Measurements from ENCODE around the gene SFT2D1. TPM values are rescaled to one million over a fixed set of nuclear protein-coding genes. Genes with fewer than 3 reads are reported as not detected.
"Not testable (repeated sequence)": the region's sequence is repeated elsewhere in the genome, so short reads cannot be mapped to it uniquely, and the experiment has no call there.

SFT2D1 gene
- polyA plus RNA-seq, 1 donor, result 80.7 TPM

DNA sequence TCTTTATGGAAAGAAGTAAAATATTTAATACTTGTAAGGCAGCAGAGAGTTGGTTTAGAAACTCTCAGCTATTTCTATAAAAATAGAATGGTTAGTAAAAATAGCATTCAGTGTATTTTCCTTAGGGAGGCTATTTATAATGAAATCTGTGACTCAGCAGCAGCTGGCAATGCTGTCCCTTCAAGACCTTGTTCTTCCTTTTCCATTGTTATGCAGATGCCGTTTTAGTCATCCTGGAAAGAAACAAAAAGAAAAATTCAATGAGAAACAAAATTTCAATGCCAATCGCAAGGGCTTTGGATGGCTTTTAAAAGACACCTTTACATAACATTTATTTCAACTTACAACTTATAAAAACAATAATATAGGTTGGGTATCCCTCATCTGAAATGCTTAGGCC, 22.9 kb upstream of the SFT2D1 start:
- H3K9me3 ChIP-seq (ENCODE audit: control insufficient read depth, low read depth, low read length), result no peaks in the 10 kb centered on the region
- 50% methylated on average over 1 of the region's 2 CpGs for WGBS (ENCODE audit: insufficient coverage, low lambda C conversion rate)
- no peak overlapping the region for H3K4me3 ChIP-seq (ENCODE audit: low read length)
- H3K36me3 ChIP-seq (ENCODE audit: control insufficient read depth, insufficient read depth, low read length), result peaks cover 20% of the 10 kb centered on the region
- H3K27me3 ChIP-seq (ENCODE audit: control insufficient read depth, insufficient read depth, low read length), result no peaks in the 10 kb centered on the region
- no peaks in the 10 kb centered on the region for H3K4me1 ChIP-seq (ENCODE audit: control insufficient read depth, insufficient read depth, low read length)
- H3K27ac ChIP-seq (ENCODE audit: low read length), result no peak overlapping the region
- DNase-seq, result no peak

DNA sequence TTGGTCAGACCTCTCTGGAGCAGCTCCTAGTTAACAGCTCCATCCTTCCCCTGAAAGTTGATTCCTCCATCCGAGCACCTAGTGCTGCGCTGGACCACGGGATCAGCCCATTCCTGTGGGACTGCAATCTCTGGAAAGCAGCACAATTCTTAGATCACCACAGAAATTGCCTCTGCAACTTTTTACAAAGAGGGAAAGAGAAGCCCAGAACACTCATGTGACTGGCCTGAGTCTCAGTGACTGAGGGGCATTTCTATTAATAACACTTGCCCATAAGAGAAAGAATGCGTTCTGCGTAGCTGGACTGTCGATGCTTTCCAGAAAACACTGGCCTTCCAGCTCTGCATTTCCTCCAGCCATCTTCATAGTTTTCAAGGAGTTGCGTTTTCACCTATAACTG, 22.1 kb upstream of the SFT2D1 start:
- H3K27ac ChIP-seq (ENCODE audit: low read length), result no peak overlapping the region
- no peak overlapping the region for H3K4me3 ChIP-seq (ENCODE audit: low read length)
- no peak for DNase-seq
- H3K27me3 ChIP-seq (ENCODE audit: control insufficient read depth, insufficient read depth, low read length), result no peaks in the 10 kb centered on the region
- no peaks in the 10 kb centered on the region for H3K4me1 ChIP-seq (ENCODE audit: control insufficient read depth, insufficient read depth, low read length)
- WGBS (ENCODE audit: insufficient coverage, low lambda C conversion rate), result 100% methylated on average over 1 of the region's 7 CpGs
- H3K36me3 ChIP-seq (ENCODE audit: control insufficient read depth, insufficient read depth, low read length), result peaks cover 18% of the 10 kb centered on the region
- H3K9me3 ChIP-seq (ENCODE audit: control insufficient read depth, low read depth, low read length), result no peaks in the 10 kb centered on the region

DNA sequence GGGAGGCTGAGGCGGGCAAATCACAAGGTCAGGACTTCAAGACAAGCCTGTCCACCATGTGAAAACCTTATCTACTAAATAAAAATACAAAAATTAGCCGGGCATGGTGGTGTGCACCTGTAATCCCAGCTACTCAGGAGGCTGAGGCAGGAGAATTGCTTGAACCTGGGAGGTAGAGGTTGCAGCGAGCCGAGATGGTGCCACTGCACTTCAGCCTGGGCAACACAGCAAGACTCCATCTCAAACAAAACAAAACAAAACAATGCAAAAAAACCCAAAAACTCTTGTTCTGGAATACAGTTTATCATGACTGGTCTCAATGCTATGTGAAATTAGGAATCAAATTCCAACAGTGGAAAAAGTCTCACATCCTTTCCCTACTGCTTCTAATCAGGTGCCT, 20.1 kb upstream of the SFT2D1 start:
- no CpG with 5 or more reads among the region's 4 CpGs for WGBS (ENCODE audit: insufficient coverage, low lambda C conversion rate)
- not testable (repeated sequence) for H3K27ac ChIP-seq (ENCODE audit: low read length); H3K4me1 ChIP-seq (ENCODE audit: control insufficient read depth, insufficient read depth, low read length); H3K4me3 ChIP-seq (ENCODE audit: low read length); H3K27me3 ChIP-seq (ENCODE audit: control insufficient read depth, insufficient read depth, low read length); DNase-seq; H3K9me3 ChIP-seq (ENCODE audit: control insufficient read depth, low read depth, low read length)
- peaks cover 18% of the 10 kb centered on the region for H3K36me3 ChIP-seq (ENCODE audit: control insufficient read depth, insufficient read depth, low read length)

DNA sequence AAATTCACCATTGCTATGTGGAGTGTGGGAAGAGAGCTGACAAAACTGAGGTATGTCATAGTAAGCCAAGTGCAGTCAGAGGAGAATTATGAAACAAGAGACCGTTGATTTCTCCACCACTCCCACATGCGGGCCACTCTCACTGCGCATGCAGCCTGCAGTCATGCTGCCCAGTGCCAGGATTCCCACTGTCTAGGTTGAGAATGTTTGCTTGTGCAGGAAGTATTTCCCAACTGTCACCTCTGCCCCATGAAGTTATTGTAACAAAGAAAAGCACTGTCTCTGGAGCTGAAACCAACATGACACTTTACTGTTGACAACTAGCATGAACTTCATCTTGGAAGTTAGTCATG, 18.7 kb upstream of the SFT2D1 start:
- no CpG with 5 or more reads among the region's 3 CpGs for WGBS (ENCODE audit: insufficient coverage, low lambda C conversion rate)
- peak in 1 of 2 donors; percentile 33 for DNase-seq
- H3K9me3 ChIP-seq (ENCODE audit: control insufficient read depth, low read depth, low read length), result no peaks in the 10 kb centered on the region
- no peak overlapping the region for H3K4me3 ChIP-seq (ENCODE audit: low read length)
- H3K27me3 ChIP-seq (ENCODE audit: control insufficient read depth, insufficient read depth, low read length), result peaks cover 3% of the 10 kb centered on the region
- H3K27ac ChIP-seq (ENCODE audit: low read length), result no peak overlapping the region
- H3K4me1 ChIP-seq (ENCODE audit: control insufficient read depth, insufficient read depth, low read length), result no peaks in the 10 kb centered on the region
- H3K36me3 ChIP-seq (ENCODE audit: control insufficient read depth, insufficient read depth, low read length), result peaks cover 17% of the 10 kb centered on the region

GRCh38 chr6:166360243-166361076, 18.1 kb upstream of the SFT2D1 start:
- DNase-seq, result no peak
- 100% methylated on average over 1 of the region's 8 CpGs for WGBS (ENCODE audit: insufficient coverage, low lambda C conversion rate)

DNA sequence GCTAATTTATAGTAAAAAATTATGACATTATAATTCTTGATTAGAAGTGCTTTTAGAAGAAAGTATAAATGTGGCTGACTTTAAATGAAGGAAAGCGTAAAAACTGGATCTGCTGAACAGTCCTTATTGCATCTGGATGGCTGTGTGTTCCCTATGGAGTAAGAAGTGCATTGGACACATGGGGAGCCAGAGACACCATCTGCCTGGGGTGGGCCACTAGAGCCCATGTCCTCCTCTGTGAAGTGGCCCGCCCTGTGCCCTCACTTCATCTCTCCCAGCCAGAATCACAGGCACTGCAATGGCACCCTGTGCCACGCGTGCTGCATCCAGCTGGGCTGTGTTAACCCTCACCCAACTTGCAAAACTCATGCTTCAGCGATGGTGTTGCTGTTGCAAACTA, 13.2 kb upstream of the SFT2D1 start:
- Histone ChIP-seq H3K27me3 (ENCODE audit: control insufficient read depth, insufficient read depth, low read length) (peaks cover 3% of the 10 kb centered on the region), H3K4me3 (ENCODE audit: low read length) (no peak overlapping the region), H3K4me1 (ENCODE audit: control insufficient read depth, insufficient read depth, low read length) (no peaks in the 10 kb centered on the region), H3K9me3 (ENCODE audit: control insufficient read depth, low read depth, low read length) (no peaks in the 10 kb centered on the region), H3K27ac (ENCODE audit: low read length) (no peak overlapping the region), H3K36me3 (ENCODE audit: control insufficient read depth, insufficient read depth, low read length) (no peaks in the 10 kb centered on the region)
- no peak for DNase-seq
- WGBS (ENCODE audit: insufficient coverage, low lambda C conversion rate), result 100% methylated on average over 1 of the region's 5 CpGs

More at GRCh38 chr6:166360243-166361076, 18.1 kb upstream of the SFT2D1 start:
- H3K4me1 ChIP-seq (ENCODE audit: control insufficient read depth, insufficient read depth, low read length), result no peaks in the 10 kb centered on the region
- no peak overlapping the region for H3K4me3 ChIP-seq (ENCODE audit: low read length)
- H3K27ac ChIP-seq (ENCODE audit: low read length), result no peak overlapping the region
- no peaks in the 10 kb centered on the region for H3K9me3 ChIP-seq (ENCODE audit: control insufficient read depth, low read depth, low read length)
- peaks cover 13% of the 10 kb centered on the region for H3K36me3 ChIP-seq (ENCODE audit: control insufficient read depth, insufficient read depth, low read length)
- H3K27me3 ChIP-seq (ENCODE audit: control insufficient read depth, insufficient read depth, low read length), result peaks cover 3% of the 10 kb centered on the region

DNA sequence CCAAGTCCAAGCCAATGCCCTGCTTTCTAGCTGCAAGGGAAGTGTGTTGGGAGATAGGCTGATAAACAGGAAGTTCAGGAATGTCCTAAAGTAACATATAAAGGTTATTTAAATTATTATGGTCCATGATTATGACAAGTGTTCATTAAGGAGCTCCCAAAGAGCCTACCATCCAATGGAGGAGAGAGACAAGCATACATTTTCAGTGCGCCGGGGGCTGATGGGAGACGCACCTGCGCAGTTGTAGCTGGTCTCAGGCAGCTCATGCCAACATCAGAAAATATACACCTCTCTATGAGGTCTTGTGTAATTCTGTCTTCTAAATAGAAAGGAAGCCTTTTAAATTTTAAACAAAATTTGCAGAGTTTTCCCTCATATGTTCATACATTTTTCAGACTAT, 12.6 kb upstream of the SFT2D1 start:
- no peak for DNase-seq
- Histone ChIP-seq H3K27me3 (ENCODE audit: control insufficient read depth, insufficient read depth, low read length) (peaks cover 3% of the 10 kb centered on the region), H3K27ac (ENCODE audit: low read length) (no peak overlapping the region), H3K36me3 (ENCODE audit: control insufficient read depth, insufficient read depth, low read length) (no peaks in the 10 kb centered on the region), H3K4me3 (ENCODE audit: low read length) (no peak overlapping the region), H3K4me1 (ENCODE audit: control insufficient read depth, insufficient read depth, low read length) (no peaks in the 10 kb centered on the region), H3K9me3 (ENCODE audit: control insufficient read depth, low read depth, low read length) (no peaks in the 10 kb centered on the region)
- no CpG with 5 or more reads among the region's 4 CpGs for WGBS (ENCODE audit: insufficient coverage, low lambda C conversion rate)

GRCh38 chr6:166354143-166354542, 11.8 kb upstream of the SFT2D1 start:
- Histone ChIP-seq H3K4me3 (ENCODE audit: low read length) (no peak overlapping the region), H3K4me1 (ENCODE audit: control insufficient read depth, insufficient read depth, low read length) (no peaks in the 10 kb centered on the region), H3K27ac (ENCODE audit: low read length) (no peak overlapping the region), H3K9me3 (ENCODE audit: control insufficient read depth, low read depth, low read length) (no peaks in the 10 kb centered on the region), H3K27me3 (ENCODE audit: control insufficient read depth, insufficient read depth, low read length) (peaks cover 3% of the 10 kb centered on the region), H3K36me3 (ENCODE audit: control insufficient read depth, insufficient read depth, low read length) (no peaks in the 10 kb centered on the region)
- no peak for DNase-seq
- no CpG with 5 or more reads among the region's 4 CpGs for WGBS (ENCODE audit: insufficient coverage, low lambda C conversion rate)

- 80% methylated on average over 1 of the region's 1 CpG for WGBS (ENCODE audit: insufficient coverage, low lambda C conversion rate)
Observed at GRCh38 chr6:166353507-166353906, 11.2 kb upstream of the SFT2D1 start.

DNA sequence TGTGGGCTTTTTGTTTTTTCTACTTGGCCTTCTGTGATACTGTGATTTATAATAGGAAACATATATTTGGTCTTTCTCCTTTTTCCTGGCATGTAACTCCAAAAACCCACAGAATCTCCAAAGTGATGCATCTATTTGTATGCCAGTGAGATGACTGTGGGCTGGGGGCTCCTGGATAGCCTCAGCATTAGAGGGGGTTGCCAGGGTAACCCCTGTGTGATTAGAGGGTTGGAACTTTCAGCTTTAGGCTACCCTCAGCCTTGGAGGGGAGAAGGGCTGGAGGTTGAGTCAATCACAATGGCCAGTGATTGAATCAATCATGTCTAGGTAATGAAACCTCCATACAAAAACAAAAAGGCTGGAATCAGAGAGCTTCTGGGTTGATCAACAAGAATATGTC, 10.6 kb upstream of the SFT2D1 start:
- Histone ChIP-seq H3K36me3 (ENCODE audit: control insufficient read depth, insufficient read depth, low read length) (no peaks in the 10 kb centered on the region), H3K27me3 (ENCODE audit: control insufficient read depth, insufficient read depth, low read length) (peaks cover 3% of the 10 kb centered on the region), H3K9me3 (ENCODE audit: control insufficient read depth, low read depth, low read length) (no peaks in the 10 kb centered on the region), H3K4me3 (ENCODE audit: low read length) (no peak overlapping the region), H3K27ac (ENCODE audit: low read length) (no peak overlapping the region), H3K4me1 (ENCODE audit: control insufficient read depth, insufficient read depth, low read length) (no peaks in the 10 kb centered on the region)
- no peak for DNase-seq

More at GRCh38 chr6:166353507-166353906, 11.2 kb upstream of the SFT2D1 start:
- Histone ChIP-seq H3K27ac (ENCODE audit: low read length) (no peak overlapping the region), H3K4me1 (ENCODE audit: control insufficient read depth, insufficient read depth, low read length) (no peaks in the 10 kb centered on the region), H3K4me3 (ENCODE audit: low read length) (no peak overlapping the region), H3K9me3 (ENCODE audit: control insufficient read depth, low read depth, low read length) (no peaks in the 10 kb centered on the region), H3K27me3 (ENCODE audit: control insufficient read depth, insufficient read depth, low read length) (peaks cover 3% of the 10 kb centered on the region), H3K36me3 (ENCODE audit: control insufficient read depth, insufficient read depth, low read length) (no peaks in the 10 kb centered on the region)
- DNase-seq, result no peak

GRCh38 chr6:166351715-166352285, 9.5 kb upstream of the SFT2D1 start:
- 0% methylated on average over 1 of the region's 4 CpGs for WGBS (ENCODE audit: insufficient coverage, low lambda C conversion rate)
- H3K9me3 ChIP-seq (ENCODE audit: control insufficient read depth, low read depth, low read length), result no peaks in the 10 kb centered on the region
- peaks cover 3% of the 10 kb centered on the region for H3K27me3 ChIP-seq (ENCODE audit: control insufficient read depth, insufficient read depth, low read length)
- peak overlapping the region; percentile 26 for H3K4me3 ChIP-seq (ENCODE audit: low read length)
- no peaks in the 10 kb centered on the region for H3K36me3 ChIP-seq (ENCODE audit: control insufficient read depth, insufficient read depth, low read length)
- H3K4me1 ChIP-seq (ENCODE audit: control insufficient read depth, insufficient read depth, low read length), result no peaks in the 10 kb centered on the region
- peak overlapping the region; percentile 13 for H3K27ac ChIP-seq (ENCODE audit: low read length)
- DNase-seq, result peak; percentile 44 to 72
